Measurements from ENCODE around the gene KIF16B. TPM values are rescaled to one million over a fixed set of nuclear protein-coding genes. Genes with fewer than 3 reads are reported as not detected.

Gene KIF16B
- total RNA-seq, 1 experiment from 2014 or later, result 12.7 TPM

GRCh38 chr20:16588241-16588640, 15.0 kb upstream of the KIF16B start:
- ATAC-seq (no peak), DNase-seq (no peak)
- no peak overlapping the region for H3K9ac ChIP-seq (ENCODE audit: low read length)
- no peak overlapping the region for H3K27ac ChIP-seq (ENCODE audit: low read length)
- H3K27me3 ChIP-seq (ENCODE audit: low read length), result peaks cover 43% of the 10 kb centered on the region
- BruUV-seq (replicated peaks), result no TSS peak
- no peaks in the 10 kb centered on the region for H3F3A ChIP-seq (ENCODE audit: low read length, unreplicated experiment)
- no peaks in the 10 kb centered on the region for H4K20me1 ChIP-seq (ENCODE audit: low read length)
- H2AFZ ChIP-seq (ENCODE audit: low read length), result no peak overlapping the region
- H3K4me2 ChIP-seq (ENCODE audit: low read length), result no peak overlapping the region
- H3K4me3 ChIP-seq (ENCODE audit: low read length), result no peak overlapping the region
- intact Hi-C loops (cut with micrococcal nuclease), result no loop called here
- TF ChIP-seq CTCF (conservative IDR thresholded peaks at IDR 0.05; ENCODE audit: low read depth, low read length), result no peak
- TF ChIP-seq EZH2phosphoT487 (IDR thresholded peaks at IDR 0.05; ENCODE audit: borderline replicate concordance, low read length), result no peak
- TF ChIP-seq EZH2 (IDR thresholded peaks at IDR 0.05; ENCODE audit: low read length, unreplicated experiment), result no peak
- no peaks in the 10 kb centered on the region for H3K9me2 ChIP-seq (replicated peaks; ENCODE audit: low read length)
- POLR2A ChIA-PET (ENCODE audit: unreplicated experiment), result no interaction called here
- no peaks in the 10 kb centered on the region for H3K36me3 ChIP-seq (ENCODE audit: low read depth, low read length)
- CTCF ChIA-PET, result no interaction called here
- H3K9me3 ChIP-seq (ENCODE audit: low read length), result no peaks in the 10 kb centered on the region
- H3K79me2 ChIP-seq (ENCODE audit: low read length), result no peaks in the 10 kb centered on the region
- no peaks in the 10 kb centered on the region for H3K4me1 ChIP-seq (ENCODE audit: insufficient read depth, low read length)

GRCh38 chr20:16587066-16587465, 13.8 kb upstream of the KIF16B start:
- no peak overlapping the region for H2AFZ ChIP-seq (ENCODE audit: low read length)
- no peak overlapping the region for H3K4me2 ChIP-seq (ENCODE audit: low read length)
- no peak for TF ChIP-seq EZH2 (IDR thresholded peaks at IDR 0.05; ENCODE audit: low read length, unreplicated experiment)
- no peak for TF ChIP-seq CTCF (conservative IDR thresholded peaks at IDR 0.05; ENCODE audit: low read depth, low read length)
- no peak for TF ChIP-seq EZH2phosphoT487 (IDR thresholded peaks at IDR 0.05; ENCODE audit: borderline replicate concordance, low read length)
- no peaks in the 10 kb centered on the region for H3K9me2 ChIP-seq (replicated peaks; ENCODE audit: low read length)
- no peaks in the 10 kb centered on the region for H3K36me3 ChIP-seq (ENCODE audit: low read depth, low read length)
- H3K4me1 ChIP-seq (ENCODE audit: insufficient read depth, low read length), result no peaks in the 10 kb centered on the region
- DNase-seq (no peak), ATAC-seq (no peak)
- no peaks in the 10 kb centered on the region for H3K79me2 ChIP-seq (ENCODE audit: low read length)
- intact Hi-C loops (cut with micrococcal nuclease), result no loop called here
- ChIA-PET CTCF (no interaction called here), POLR2A (ENCODE audit: unreplicated experiment) (no interaction called here)
- H3K27ac ChIP-seq (ENCODE audit: low read length), result no peak overlapping the region
- H3F3A ChIP-seq (ENCODE audit: low read length, unreplicated experiment), result no peaks in the 10 kb centered on the region
- no TSS peak for BruUV-seq (replicated peaks)
- H3K4me3 ChIP-seq (ENCODE audit: low read length), result no peak overlapping the region
- no peaks in the 10 kb centered on the region for H4K20me1 ChIP-seq (ENCODE audit: low read length)
- no peaks in the 10 kb centered on the region for H3K9me3 ChIP-seq (ENCODE audit: low read length)
- H3K27me3 ChIP-seq (ENCODE audit: low read length), result peaks cover 34% of the 10 kb centered on the region
- no peak overlapping the region for H3K9ac ChIP-seq (ENCODE audit: low read length)

GRCh38 chr20:16583474-16583873, 10.2 kb upstream of the KIF16B start:
- no peak for TF ChIP-seq CTCF (conservative IDR thresholded peaks at IDR 0.05; ENCODE audit: low read depth, low read length)
- no peak for TF ChIP-seq EZH2phosphoT487 (IDR thresholded peaks at IDR 0.05; ENCODE audit: borderline replicate concordance, low read length)
- TF ChIP-seq EZH2 (IDR thresholded peaks at IDR 0.05; ENCODE audit: low read length, unreplicated experiment), result no peak
- peaks cover 14% of the 10 kb centered on the region; the same call in 1 of the 2 replicates for H3K27me3 ChIP-seq (ENCODE audit: low read length)
- no peak overlapping the region for H3K9ac ChIP-seq (ENCODE audit: low read length)
- ATAC-seq (no peak), DNase-seq (no peak)
- peaks cover 18% of the 10 kb centered on the region for H3K4me1 ChIP-seq (ENCODE audit: insufficient read depth, low read length)
- H3K4me3 ChIP-seq (ENCODE audit: low read length), result no peak overlapping the region
- BruUV-seq (replicated peaks), result no TSS peak
- CTCF ChIA-PET, result no interaction called here
- no peak overlapping the region for H3K27ac ChIP-seq (ENCODE audit: low read length)
- H3K9me2 ChIP-seq (replicated peaks; ENCODE audit: low read length), result no peaks in the 10 kb centered on the region
- H3K36me3 ChIP-seq (ENCODE audit: low read depth, low read length), result no peaks in the 10 kb centered on the region
- intact Hi-C loops (cut with micrococcal nuclease), result no loop called here
- H3K4me2 ChIP-seq (ENCODE audit: low read length), result no peak overlapping the region
- H4K20me1 ChIP-seq (ENCODE audit: low read length), result no peaks in the 10 kb centered on the region
- H3K79me2 ChIP-seq (ENCODE audit: low read length), result no peaks in the 10 kb centered on the region
- POLR2A ChIA-PET (ENCODE audit: unreplicated experiment), result no interaction called here
- H3F3A ChIP-seq (ENCODE audit: low read length, unreplicated experiment), result no peaks in the 10 kb centered on the region
- H3K9me3 ChIP-seq (ENCODE audit: low read length), result no peaks in the 10 kb centered on the region
- no peak overlapping the region for H2AFZ ChIP-seq (ENCODE audit: low read length)

All from PC-3 (cell line).